Stimulated activated CD4-positive, alpha-beta T cell treated with anti-CD3 and anti-CD28 coated beads, Interleukin-12 subunit alpha, Interleukin-12 subunit beta, amount 100 ng/mL, for 4 hours (primary cell): ENCODE measurements around the gene CSNK2A2.

Experiments
- DNase-seq: peaks from one replicate; pipeline ENCODE4 v3.0.0-alpha.2; 2020

Gene CSNK2A2

DNA sequence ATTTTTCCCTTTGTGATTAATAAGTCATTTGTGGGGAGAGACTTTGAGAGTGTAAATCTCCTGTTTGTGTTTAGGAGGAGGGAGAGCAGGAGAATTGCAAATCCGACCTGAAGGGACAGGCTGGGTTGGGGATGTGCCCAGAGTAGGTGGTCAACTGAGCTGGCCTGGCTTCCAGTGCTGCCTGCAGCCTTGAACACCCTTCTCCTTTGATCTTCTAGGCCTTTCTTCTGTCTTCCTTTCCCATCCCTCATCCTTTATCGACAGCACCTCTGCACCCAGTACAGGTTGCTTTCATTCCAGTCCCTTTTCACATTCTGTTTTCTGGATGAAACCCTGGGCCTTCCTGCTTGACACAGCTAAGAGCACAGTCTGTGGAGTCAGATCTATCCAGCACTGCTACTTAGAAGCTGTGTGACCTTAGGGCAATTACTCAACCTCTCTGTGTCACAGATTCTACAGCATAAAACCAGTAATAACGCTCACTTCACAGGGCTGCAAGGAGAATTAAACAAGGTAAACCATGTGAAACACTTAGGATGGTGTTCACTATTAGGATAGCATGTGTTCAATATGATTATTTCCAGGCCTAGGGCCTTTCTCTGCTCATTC lies 1.0 kb upstream of the CSNK2A2 start:
- no peak for DNase-seq

DNA sequence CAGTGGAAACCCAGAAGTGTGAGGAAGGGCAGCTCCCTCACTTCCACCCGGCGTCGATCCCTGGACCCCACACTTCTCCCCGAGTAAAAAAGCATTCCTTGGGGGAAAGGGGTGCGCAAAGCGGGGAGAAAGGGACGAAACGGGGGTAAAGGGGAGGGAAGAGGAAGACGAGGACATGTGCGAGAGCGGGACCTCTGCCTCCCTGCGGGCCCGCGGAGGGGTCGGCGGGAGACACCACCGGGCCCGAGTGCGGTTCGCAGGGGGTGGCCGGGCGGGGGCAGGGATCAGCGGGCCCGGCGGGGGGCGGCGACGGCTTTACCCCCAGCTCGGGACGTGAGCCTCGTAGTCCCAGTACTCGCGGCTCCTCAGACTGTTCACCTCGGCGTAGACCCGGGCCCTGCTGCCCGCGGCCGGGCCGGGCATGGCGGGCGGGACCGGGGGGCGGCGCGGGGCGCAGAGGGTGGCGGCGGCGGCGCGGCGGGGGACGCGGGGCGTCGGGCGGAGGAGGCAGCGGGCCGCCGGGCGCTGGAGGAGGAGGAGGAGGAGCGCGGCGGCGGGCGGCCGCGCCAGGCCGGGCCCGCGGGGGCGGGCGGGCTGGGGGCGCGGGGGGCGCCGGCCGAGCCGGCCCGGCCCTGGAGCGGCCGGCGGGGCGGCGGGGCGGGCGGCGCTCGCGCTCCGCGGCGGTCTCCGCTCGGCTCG lies 443 bp downstream of the CSNK2A2 start:
- peak; percentile 3 for DNase-seq

DNA sequence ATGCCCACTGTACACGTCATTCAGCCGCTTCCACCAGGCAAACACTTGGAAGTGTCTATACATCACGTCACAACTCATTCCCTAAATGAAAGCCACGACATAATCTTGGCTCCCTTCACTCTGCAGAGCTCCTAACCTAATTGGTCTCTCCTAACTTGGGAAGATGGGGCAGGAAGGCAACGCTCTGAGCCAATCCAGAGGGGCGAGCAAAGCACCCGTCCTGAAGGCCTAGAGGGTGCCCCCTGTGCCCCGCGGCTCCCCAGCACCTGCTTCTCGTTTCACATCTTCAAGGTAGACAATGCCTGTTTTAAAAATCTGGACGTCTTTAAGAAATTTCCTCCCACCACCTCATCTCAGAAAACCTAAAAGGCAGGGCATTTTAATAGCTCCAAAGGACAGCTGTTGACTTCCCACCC lies 1.0 kb downstream of the CSNK2A2 start:
- DNase-seq: no peak

DNA sequence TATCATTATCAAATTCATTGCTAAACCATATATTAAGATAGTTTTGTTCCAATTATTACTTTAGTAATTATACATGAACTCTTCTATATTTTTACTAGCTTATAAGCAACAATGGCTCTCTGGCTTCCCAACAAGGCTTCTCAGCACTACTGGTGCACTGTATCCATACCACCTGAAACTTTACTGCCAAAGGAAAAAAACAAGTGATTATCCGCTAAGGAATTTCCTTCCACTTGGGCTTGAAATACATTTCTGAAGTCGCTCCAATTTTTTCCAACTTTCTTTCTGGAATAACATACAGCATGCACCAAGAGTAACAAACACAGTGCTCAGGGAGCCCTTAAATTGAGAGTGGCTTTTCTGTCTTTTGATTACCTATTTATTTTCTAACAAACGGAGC lies 2.1 kb downstream of the CSNK2A2 start:
- DNase-seq: no peak

DNA sequence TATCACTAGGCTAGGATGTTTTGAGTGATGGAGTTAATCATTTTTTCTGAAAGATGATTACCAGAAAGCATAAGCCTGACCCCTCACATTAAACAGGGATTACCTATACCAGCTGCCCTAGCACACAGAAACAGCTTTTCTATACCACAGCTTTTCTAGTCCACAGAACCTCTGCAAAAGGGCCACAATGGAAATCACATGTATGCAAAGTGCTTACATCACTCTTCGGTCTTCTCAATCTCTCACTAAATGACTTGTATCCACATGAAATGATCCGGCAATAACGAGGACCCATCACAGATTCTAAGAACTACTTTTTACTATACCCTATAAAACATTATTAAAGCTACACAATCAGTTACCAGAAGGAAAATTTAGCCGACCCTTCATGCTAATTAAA lies 2.6 kb downstream of the CSNK2A2 start:
- no peak for DNase-seq

DNA sequence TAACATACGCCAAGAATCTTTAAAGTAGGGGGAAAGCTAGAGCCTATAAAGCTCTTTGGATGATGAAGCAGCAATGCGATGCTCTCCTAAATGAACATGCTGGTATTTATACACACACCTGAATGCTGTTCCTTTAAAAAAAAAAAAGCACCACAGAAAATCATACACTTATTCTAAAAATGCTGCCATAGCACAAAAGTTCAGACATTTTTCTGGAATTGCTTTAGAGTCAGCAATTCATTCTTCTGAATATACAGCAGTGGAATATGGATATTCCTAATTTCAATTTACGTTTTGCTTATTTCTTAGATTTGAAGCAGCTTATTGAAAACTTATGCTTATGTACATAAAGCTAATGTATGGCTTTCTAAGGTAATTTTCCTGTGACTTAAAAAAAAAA lies 3.1 kb downstream of the CSNK2A2 start:
- DNase-seq: no peak

DNA sequence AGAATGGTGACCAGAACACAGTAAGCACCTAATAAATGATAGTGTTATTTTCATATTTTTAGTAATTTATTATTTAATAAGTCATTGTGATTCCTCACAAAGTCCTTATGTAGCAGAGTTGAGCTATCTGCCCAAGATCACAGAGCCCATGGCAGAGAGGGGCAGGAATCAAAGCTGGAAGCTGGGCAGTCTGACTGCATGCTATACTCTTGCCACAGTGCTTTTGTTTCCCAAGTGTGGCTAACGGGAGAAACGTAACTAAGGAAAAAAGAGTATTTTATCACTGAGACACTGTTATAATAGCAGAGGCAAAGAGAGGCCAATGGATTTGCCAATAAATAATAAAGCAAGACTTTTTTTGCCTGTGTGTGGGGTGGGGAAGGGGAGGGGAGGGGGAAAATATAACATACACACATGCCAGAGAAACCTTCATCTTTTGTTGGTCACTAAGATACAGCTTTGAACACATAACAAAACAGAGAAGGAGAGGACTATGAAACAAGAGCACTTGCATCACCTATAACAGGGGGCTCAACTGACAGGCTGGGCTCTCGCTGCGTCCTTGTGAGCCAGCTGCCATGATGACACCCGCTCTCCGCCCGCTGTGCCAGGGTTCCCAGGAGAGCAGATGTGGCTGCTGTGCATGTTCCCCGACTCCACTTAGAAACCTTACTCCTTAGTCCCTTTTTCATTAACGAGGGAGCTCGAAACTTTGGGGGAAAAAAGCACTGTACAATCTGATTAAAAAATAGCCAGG lies 10.1 kb downstream of the CSNK2A2 start:
- DNase-seq: no peak

DNA sequence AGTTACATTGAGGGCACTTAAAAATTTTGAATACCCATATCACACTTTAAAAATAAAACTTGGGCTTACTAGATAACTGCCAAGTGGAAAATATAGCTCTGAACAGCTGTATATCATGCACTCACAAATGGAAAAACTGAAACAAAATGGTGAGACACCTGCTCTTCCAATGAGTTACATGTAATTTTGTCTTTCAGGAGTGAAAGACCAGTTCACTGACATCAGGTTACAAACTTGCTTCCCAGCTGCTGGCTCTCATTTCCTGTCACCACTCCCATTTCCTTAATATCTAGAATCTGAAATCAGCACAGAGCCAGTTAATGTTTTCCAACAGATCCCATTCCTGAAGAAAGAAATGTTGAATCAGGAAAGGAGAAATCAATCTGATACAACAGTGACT lies 10.8 kb downstream of the CSNK2A2 start:
- DNase-seq: no peak

DNA sequence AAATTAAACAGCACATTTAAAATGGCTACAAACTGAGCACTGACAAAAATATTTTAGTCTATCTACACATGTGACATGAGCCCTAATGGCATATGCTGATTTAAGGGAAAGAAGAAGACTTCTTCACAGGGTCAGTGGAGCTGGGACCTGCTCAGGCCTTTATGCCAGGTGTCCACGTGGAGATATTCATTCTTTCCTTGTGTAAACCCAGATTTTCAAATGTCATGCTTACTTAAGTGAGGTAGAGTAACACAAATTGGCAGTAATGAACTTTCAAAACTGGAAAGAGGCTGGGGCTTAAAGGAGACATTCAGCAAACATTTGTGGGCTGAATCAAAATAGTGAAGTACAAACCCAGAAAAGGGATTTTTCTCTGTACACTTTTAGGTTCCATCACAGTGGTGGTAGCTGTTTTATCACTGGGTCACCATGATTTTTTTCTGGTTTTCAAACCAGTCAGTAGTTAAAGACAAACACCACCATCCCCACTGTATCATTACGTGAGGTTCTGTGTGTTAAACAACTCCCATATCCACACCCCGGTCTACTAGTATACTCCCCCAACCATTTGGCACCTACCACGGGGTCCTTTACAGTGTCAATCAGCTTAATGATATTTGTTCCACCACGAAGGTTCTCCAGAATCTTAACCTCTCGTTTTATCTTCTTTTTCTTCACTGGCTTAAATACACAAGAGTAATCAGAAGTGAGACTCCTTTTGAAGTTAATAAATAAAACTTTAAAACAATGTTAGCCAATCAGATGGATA lies 11.5 kb downstream of the CSNK2A2 start:
- DNase-seq: no peak

DNA sequence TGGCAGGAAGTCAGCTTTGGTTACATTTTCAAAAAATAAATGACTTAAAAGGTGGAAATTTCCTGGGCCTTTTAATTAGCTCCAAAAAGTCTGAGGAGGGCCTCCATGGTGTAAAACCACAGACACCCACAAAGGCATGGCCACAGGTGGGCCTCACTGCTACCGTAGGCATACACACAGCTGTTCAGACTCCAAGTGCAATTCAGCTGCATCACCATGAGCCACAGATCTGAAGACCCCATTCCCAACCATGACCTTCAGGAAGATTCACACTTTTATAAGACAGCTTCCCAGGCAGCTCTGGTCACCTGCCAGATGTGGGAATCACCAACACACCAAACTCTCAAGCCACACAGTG lies 20.6 kb downstream of the CSNK2A2 start:
- no peak for DNase-seq

DNA sequence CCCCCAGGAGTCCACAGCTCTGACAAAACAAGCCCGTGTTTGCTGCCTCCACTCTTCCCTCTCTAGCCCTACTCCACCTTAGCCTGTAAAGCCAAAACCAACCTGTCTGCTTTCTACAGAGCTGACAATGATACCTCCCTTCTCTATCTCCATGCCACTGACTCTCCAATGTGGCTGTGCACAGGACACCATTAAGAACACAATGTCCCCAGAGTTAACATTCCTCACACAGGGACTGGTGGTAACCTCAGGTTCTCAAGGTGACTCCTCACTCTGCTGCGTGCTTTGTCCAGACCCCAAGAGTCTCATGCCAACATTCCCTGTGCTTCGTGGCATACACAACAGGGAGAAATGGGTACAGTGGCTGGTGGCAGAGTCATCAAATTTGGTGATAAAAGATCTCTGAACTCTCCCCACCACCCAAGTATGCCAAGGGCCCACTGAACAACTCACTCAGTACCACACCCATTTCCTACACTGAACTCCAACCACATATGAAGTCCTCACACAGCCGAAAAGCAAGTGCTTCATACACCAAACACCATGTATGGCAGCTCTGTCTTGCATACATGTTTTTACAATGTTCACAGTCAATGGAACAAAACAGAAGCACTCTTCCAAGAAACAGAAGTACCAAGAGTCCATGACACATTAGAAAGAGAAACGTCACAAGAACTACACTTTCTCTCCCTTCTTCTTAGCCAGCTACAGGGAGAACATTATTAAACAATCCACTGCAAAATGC lies 21.1 kb downstream of the CSNK2A2 start:
- DNase-seq: no peak

DNA sequence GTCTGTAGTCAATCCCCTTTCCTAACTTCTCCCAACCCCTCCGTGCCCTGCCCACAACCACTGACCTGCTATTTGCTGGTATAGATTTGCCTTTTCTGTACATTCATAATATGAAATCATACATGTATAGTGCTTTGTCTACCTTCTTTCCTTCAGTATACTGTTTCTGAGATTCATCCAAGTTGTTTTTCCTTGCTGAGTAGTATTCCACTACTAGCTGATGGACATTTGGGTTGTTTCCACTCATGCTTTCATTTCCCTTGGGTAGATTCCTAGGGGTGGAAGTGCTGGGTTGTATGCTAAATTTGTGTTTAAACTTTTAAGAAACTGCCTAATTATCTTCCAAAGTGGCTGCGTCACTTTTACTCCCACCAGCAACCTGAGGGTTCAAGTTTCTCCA lies 27.7 kb downstream of the CSNK2A2 start:
- DNase-seq: no peak

DNA sequence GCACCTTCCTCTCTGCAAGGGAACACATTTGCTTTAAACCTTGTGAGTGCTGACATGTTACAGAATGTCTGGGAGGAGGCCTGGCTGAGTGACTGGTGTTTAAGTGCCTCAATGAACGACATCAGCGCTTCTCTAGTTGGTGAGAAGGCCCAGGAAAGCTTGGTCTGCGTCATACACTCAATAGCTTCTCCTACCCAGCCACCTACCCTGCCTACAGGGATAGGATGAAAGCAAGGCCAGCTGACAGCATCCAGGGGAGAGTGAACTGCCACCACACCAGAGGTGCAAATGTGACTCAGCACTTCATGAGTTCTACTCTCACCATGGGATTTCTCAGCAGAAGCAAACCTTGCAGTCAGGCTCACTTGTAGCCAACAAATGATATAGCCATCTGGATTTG lies 37.1 kb downstream of the CSNK2A2 start:
- DNase-seq: no peak

DNA sequence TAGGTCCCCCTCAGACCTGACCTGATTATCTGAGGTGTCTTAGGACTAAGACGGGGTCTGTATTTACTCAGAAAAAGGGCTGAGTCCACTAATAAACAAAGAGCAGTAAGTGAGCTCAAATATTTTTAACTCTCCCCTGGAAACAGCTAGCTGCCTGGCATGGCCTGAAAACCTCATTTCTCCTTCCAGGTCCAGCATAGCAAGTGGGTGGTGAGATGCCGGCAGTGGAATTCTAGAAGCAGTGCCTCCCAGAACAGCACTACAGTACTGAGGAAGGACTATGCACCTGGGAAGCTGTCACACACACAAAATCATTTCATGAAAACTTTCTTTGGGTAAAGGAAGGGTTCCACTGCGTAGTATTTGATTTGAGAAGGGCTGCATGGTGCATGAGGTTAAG lies 39.2 kb downstream of the CSNK2A2 start:
- DNase-seq: no peak

DNA sequence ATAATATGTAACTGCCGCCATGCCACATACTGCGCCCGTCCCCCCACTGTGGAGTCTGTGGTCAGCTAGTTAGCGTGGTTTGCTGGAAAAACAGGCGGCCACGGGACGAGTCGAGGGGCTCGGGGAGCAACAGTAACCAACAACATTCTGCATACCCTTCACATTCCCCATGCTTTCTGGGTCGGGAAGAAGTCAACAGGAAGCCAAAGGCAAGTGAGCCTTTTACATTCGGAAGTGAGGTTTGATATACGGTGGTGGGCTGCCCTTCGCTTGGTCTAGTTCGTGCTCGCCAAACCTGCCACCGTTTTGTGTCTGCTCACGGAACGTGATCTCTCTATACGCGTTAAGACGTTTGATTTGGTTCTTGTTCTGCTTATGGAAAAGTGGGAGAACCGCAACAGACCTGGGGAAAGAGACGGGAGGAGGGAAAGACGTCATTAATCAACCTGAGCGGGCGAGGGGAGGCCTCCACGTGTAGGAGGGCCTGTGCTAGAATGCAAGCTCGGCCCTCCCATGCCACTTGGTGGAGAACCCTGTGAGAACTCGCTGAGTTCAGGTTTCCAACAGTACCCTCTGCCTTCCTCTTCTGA lies 39.9 kb downstream of the CSNK2A2 start:
- DNase-seq: no peak

DNA sequence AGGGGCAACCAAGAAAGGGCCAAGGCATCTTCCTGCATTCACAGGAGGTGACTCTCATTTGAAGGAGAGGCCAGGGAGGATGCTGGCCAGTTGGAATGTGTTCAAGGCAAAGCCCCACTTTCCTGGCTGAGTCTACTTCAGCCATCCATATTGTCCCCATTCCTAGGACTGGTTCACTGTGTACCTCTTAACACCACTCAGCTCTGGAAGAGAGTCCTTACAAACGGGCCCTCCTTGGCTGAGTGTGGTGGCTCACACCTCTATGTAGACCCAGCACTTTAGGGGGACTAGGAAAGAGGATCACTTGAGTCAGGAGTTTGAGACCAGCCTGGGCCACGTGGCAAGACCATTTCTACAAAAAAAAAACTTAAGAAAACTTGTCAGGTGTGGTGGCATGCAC lies 40.7 kb downstream of the CSNK2A2 start:
- no peak for DNase-seq

DNA sequence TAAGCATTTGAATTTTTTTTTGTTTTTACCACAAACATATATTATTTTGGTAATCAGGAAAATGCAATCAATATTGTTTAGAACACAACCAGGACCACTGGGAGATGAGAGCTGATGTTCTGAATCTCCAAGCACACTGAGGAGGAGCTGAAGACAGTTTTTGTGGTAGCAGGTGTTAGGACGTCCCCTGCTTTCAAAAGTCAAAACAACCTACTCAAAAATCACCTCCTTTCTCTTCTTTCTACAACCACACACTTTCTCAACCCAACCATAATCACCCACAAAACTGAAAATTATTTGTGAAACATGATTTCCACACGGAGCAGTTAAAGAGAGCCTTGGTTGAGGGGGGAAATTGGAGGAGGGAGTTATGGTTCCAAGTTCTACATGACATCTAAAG lies 42.1 kb downstream of the CSNK2A2 start:
- DNase-seq: no peak

DNA sequence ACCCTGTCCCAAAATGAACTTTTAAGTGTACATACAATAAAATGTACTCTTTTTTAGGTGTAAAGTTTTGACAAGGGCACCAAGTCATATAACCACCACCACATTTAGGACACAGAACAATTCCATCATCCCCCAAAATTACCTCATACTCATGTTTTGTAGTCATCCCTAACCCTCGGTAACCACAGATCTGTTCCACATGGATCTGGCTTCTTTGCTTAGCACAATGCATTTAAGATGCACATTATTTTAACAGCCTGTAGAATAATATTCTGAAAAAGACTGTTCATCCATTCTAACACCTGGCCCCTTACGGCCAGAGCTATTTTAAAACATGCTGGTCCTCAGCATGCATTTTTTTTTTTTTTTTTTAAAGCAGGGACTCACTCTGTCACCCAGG lies 43.6 kb downstream of the CSNK2A2 start:
- DNase-seq: no peak

DNA sequence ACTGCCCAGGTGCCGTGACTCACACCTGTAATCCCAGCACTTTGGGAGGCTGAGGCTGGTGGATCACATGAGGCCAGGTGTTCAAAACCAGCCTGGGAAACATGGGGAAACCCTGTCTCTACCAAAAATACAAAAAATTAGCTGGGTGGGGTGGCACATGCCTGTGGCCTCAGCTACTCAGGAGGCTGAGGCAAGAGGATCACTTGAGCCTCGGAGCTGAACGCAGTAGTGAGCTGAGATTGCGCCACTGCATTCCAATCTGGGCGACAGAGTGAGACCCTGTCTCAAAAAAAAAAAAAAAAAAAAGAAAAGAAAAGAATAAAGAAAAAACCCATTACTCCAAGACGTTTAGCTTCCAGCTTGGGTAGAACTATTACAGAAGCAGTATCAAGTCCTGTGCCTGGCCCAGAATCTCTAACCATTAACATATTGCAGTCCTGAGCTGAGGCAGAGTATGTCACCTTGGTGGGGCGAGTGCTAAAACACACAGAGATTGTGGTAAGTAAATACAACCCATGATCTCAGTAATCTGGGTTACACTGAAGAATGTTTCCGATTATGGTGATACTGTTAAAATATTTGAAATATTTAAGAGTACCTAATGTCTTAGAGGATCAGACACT lies 45.5 kb downstream of the CSNK2A2 start:
- no peak for DNase-seq

DNA sequence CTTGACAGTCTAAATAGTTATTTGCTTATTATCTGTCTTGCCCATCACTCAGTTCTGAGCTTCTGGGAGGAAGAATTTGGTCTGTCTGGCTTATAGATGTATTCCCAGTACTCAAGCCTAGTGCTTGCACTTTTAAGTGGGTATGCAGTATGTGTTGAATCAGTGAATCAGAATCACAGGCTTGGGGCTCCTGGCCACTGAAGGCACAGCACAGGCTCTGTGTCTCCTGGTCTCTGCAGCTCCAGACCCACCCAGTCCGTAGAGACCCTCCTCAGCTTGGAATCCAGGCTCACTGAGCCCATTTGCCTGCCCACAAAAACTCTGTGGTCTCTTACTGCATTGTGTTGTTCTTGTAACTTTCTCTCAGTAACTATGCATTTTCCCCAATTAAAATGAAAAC lies 49.4 kb downstream of the CSNK2A2 start:
- no peak for DNase-seq

DNA sequence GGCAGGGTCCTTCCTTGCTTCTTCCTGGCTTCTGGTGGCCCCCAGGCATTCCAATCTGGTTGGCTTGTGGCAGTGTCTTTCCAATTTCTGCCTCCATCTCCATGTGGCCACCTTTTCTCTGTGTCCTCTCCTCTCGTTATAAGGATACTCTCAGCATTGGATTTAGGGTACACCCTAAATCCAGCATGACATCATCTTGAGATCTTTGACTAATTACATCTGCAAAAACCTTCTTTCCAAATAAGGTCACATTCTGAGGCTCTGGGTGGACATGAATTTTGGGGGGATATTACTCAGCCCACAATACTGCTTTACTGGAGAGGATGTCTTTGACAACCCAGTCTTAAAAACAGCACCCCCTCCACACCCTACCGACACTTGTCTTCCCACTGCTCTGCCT lies 49.8 kb downstream of the CSNK2A2 start:
- no peak for DNase-seq

DNA sequence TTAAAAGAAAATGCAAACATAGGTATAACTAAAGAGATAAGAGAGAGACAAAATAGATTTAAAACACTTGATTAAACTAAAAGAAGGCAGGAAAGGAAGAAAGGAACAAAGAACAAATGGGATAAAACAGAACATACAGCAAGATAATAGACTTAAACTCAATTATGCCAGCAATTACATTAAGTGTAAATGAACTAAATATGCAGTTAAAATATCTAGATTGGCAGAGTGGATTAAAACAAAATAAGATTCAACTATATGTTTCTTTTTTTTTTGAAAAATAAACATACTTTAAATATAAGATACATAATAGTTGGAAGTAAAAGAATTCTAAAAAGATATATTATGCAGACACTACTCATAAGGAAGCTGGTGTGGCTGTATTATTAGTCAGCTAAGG lies 59.1 kb downstream of the CSNK2A2 start:
- no peak for DNase-seq
